ENCODE data around the gene PACSIN2. TPM values are rescaled to one million over a fixed set of nuclear protein-coding genes. Genes with fewer than 3 reads are reported as not detected.

The PACSIN2 gene
- total RNA-seq, 2 donors from 2014 or later = 78.0 to 87.1 TPM

DNA sequence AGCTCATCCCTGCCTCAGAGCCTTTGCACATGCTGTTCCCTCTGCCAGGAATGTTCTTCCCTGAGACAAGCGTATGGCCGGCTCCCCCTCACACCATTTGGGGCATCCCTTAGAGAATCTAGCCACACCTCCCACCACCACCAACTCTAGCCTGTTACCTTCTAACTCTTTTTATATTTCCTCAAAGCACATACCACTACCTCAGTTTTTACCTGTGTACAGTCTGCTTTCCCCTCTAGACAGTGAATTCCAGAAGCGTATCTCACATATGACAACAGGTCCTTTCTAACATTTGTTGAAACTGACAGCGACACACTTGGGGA is 82.8 kb downstream of the PACSIN2 start:
- TF ChIP-seq POLR2AphosphoS5 (IDR thresholded peaks at IDR 0.05) (no peak), POLR2A (IDR thresholded peaks at IDR 0.05) (no peak)
- TF ChIP-seq, protein P1, sequence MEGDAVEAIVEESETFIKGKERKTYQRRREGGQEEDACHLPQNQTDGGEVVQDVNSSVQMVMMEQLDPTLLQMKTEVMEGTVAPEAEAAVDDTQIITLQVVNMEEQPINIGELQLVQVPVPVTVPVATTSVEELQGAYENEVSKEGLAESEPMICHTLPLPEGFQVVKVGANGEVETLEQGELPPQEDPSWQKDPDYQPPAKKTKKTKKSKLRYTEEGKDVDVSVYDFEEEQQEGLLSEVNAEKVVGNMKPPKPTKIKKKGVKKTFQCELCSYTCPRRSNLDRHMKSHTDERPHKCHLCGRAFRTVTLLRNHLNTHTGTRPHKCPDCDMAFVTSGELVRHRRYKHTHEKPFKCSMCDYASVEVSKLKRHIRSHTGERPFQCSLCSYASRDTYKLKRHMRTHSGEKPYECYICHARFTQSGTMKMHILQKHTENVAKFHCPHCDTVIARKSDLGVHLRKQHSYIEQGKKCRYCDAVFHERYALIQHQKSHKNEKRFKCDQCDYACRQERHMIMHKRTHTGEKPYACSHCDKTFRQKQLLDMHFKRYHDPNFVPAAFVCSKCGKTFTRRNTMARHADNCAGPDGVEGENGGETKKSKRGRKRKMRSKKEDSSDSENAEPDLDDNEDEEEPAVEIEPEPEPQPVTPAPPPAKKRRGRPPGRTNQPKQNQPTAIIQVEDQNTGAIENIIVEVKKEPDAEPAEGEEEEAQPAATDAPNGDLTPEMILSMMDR (IDR thresholded peaks at IDR 0.05) = no peak
- intact Hi-C loops (cut with DNase I) = no loop called here
- DNase-seq (ENCODE audit: low spot score) = no peak
- Histone ChIP-seq H3K4me1 (replicated peaks) (peaks cover 42% of the 10 kb centered on the region), H3K27ac (peak overlapping the region; percentile 82 to 93), H3K4me3 (no peak overlapping the region), H3K9me3 (no peaks in the 10 kb centered on the region), H3K36me3 (no peaks in the 10 kb centered on the region), H3K27me3 (replicated peaks; ENCODE audit: insufficient read depth) (no peaks in the 10 kb centered on the region)
- 95% methylated on average over 4 of the region's 4 CpGs for WGBS

DNA sequence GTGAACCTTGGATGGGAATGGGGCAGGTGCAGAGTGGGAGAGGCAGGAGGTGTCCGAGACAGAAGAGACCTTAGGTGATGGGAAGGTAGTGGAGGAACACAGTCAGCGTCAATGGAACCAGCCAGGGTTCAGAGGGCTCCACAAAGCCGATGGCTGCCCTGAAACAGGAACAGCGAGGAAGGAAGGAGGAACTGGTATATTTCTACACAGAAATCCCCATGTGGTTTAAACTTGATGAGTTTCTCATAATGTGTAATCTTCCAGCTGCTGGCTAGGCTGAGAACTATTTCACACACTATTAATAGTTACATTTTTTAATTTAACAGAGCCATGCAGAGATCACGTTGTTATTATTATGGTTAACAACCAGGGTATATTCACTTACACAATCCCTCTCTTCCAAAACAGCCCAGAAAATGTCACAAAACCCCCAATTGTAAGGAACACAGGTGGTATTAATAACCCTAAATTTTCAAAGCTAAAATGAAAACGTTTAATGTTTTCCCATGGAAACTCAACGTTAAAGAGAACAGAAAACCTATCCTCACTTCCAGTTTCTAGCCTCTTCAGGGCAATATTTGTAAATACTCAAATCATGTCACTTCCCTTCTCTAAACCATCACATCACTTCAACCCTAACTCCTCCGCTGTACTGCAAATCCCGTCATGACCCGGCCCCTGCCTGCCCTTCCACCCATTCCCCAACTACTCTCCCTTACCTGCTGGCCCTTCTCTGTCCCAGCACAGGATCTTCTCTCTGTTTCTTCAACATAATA is 83.3 kb downstream of the PACSIN2 start:
- no peaks in the 10 kb centered on the region for H3K9me3 ChIP-seq
- no peak for DNase-seq (ENCODE audit: low spot score)
- no peak overlapping the region for H3K4me3 ChIP-seq
- H3K36me3 ChIP-seq = no peaks in the 10 kb centered on the region
- H3K4me1 ChIP-seq (replicated peaks) = peaks cover 43% of the 10 kb centered on the region
- WGBS = 56% methylated on average over 10 of the region's 10 CpGs
- TF ChIP-seq, protein P1 (IDR thresholded peaks at IDR 0.05) = no peak
- TF ChIP-seq POLR2A (IDR thresholded peaks at IDR 0.05) = no peak
- peak overlapping the region; percentile 82 to 93 for H3K27ac ChIP-seq
- H3K27me3 ChIP-seq (replicated peaks; ENCODE audit: insufficient read depth) = no peaks in the 10 kb centered on the region
- intact Hi-C loops (cut with DNase I) = no loop called here

DNA sequence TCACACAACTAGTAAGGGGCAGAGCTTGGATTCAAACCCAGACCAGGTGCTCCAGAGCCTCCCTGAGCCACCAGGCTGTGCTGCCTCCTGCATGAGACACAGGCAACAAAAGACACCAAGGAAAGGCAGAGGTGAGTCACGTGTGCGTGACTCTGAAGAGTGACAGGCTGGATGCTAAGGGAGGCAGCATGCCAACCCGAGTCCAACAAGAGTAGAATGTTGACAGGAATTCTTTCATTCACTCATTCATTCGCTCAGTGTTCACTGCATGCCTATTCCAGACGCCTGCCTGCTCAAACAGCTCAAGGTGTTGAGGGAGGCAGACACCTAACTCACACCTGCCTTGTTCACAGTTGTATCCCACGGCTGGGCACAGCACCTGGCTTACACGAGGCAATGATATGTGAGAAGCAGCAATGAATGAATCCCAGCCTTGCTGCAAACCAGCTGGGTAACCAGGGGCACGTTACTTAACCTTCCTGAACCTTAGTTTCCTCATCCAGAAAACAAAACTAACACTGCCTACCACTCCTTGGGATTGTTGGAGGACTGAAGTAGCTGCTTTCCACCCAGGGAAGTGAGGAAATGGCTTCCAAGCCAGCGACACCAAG is 84.0 kb downstream of the PACSIN2 start:
- TF ChIP-seq, protein P1 (IDR thresholded peaks at IDR 0.05) = no peak
- no peak for TF ChIP-seq POLR2A (IDR thresholded peaks at IDR 0.05)
- no peak for TF ChIP-seq POLR2AphosphoS5 (IDR thresholded peaks at IDR 0.05)
- peak overlapping the region; percentile 82 to 93 for H3K27ac ChIP-seq
- H3K9me3 ChIP-seq = no peaks in the 10 kb centered on the region
- intact Hi-C loops (cut with DNase I) = no loop called here
- no peak overlapping the region for H3K4me3 ChIP-seq
- no peak for DNase-seq (ENCODE audit: low spot score)
- peaks cover 46% of the 10 kb centered on the region for H3K4me1 ChIP-seq (replicated peaks)
- no peaks in the 10 kb centered on the region for H3K27me3 ChIP-seq (replicated peaks; ENCODE audit: insufficient read depth)
- WGBS = 73% methylated on average over 9 of the region's 9 CpGs
- H3K36me3 ChIP-seq = no peaks in the 10 kb centered on the region

DNA sequence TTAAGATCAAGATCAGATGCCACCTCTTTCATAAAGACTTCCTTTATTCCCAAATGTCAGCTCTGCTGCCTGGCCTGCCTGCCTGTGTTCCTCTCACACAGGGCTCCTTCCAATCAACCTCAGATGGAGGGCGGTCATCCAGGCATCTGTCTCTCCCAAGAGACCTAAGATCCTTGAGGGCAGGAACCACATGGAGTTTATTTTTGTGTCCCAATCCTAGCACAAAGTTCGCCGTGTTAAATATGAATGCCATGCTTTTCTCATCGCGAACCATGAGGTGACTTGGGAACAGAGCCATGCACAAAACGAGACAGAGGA is 85.2 kb downstream of the PACSIN2 start:
- Histone ChIP-seq H3K27me3 (replicated peaks; ENCODE audit: insufficient read depth) (no peaks in the 10 kb centered on the region), H3K9me3 (no peaks in the 10 kb centered on the region), H3K27ac (peak overlapping the region; percentile 82 to 93), H3K4me1 (replicated peaks) (peaks cover 54% of the 10 kb centered on the region), H3K36me3 (no peaks in the 10 kb centered on the region), H3K4me3 (no peak overlapping the region)
- no peak for DNase-seq (ENCODE audit: low spot score)
- intact Hi-C loops (cut with DNase I) = no loop called here
- TF ChIP-seq, protein P1 (IDR thresholded peaks at IDR 0.05) = no peak
- TF ChIP-seq POLR2AphosphoS5 (IDR thresholded peaks at IDR 0.05) (no peak), POLR2A (IDR thresholded peaks at IDR 0.05) (no peak)
- WGBS = 55% methylated on average over 6 of the region's 6 CpGs
